Inflammatory macrophage treated with lipopolysaccharide for 4 hours (primary cell): ENCODE data around the gene PDGFB.
A peak's percentile ranks its signal among the peaks of the same experiment; 100 is the strongest.

ENCODE experiments used
- DNase-seq: peaks from one replicate; pipeline ENCODE4 v3.0.0-alpha.2; 2020

Gene PDGFB

GRCh38 chr22:39238966-39239505, 5.7 kb downstream of the PDGFB start:
- DNase-seq: no peak

GRCh38 chr22:39238561-39238960, 6.2 kb downstream of the PDGFB start:
- no peak for DNase-seq

GRCh38 chr22:39238101-39238466, 6.7 kb downstream of the PDGFB start:
- no peak for DNase-seq

- no peak for DNase-seq
Observed at GRCh38 chr22:39237318-39238100, 7.3 kb downstream of the PDGFB start.

GRCh38 chr22:39236321-39237317, 8.2 kb downstream of the PDGFB start:
- DNase-seq: no peak

- no peak for DNase-seq
Observed at GRCh38 chr22:39234867-39235687, 9.7 kb downstream of the PDGFB start.

GRCh38 chr22:39234472-39234787, 10.4 kb downstream of the PDGFB start:
- no peak for DNase-seq

- no peak for DNase-seq
Observed at GRCh38 chr22:39233710-39234471, 10.9 kb downstream of the PDGFB start.

GRCh38 chr22:39232806-39233709, 11.7 kb downstream of the PDGFB start:
- DNase-seq: no peak

GRCh38 chr22:39232246-39232645, 12.5 kb downstream of the PDGFB start:
- no peak for DNase-seq

- DNase-seq: no peak
Observed at GRCh38 chr22:39231197-39231950, 13.4 kb downstream of the PDGFB start.

GRCh38 chr22:39230261-39231196, 14.3 kb downstream of the PDGFB start:
- peak; percentile 37 for DNase-seq

- no peak for DNase-seq
Observed at GRCh38 chr22:39229688-39230260, 15.0 kb downstream of the PDGFB start.

GRCh38 chr22:39229075-39229474, 15.7 kb downstream of the PDGFB start:
- DNase-seq: no peak

- DNase-seq: no peak
Observed at GRCh38 chr22:39227542-39228272, 17.1 kb downstream of the PDGFB start.

GRCh38 chr22:39226353-39226752, 18.4 kb downstream of the PDGFB start:
- no peak for DNase-seq

- no peak for DNase-seq
Observed at GRCh38 chr22:39225591-39225990, 19.2 kb downstream of the PDGFB start.

- no peak for DNase-seq
Observed at GRCh38 chr22:39224550-39224949, 20.2 kb downstream of the PDGFB start.
